Measurements from ENCODE around the gene PPP1R2. TPM values are rescaled to one million over a fixed set of nuclear protein-coding genes. Genes with fewer than 3 reads are reported as not detected.
"Not testable (repeated sequence)": the region's sequence is repeated elsewhere in the genome, so short reads cannot be mapped to it uniquely, and the experiment has no call there.

Gene PPP1R2
- total RNA-seq, 1 experiment from 2014 or later, result 55.5 TPM

DNA sequence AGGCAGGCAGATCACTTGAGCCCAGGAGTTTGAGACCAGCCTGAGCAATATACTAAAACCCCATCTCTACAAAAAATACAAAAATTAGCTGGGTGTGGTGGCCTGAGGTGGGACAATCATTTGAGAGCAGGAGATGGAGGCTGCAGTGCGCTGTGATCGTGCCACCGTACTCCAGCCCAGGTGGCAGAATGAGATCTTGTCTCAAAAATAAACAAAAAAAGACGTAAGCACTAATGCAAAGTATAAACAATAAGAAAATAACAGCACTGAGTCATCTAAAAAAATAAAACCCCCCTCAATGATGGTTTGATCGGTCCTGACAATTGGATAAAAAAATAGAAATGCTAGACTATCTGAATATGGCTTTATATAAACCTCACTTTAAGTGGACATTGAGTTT, 3.6 kb downstream of the PPP1R2 start:
- DNase-seq (ENCODE audit: low read depth), result no peak

DNA sequence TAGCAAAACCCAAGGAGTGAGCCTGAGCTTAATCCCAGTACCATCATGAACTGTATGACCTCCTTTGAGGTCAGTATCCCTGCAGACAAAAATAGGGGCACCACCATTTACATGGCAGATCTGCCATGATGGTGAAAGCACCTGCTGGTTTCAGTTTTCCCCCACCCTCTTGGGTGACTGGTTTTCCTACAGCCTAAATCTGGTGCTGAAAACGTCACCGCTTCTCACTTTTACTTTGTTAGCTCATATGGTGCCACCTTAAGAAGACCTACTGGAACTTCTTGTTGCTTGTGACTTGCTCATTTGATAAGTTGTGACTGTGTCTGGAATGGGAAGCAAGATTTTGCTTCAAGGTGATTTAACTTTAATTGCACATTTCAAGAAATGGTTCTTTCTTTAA, 5.1 kb downstream of the PPP1R2 start:
- DNase-seq (ENCODE audit: low read depth), result no peak

DNA sequence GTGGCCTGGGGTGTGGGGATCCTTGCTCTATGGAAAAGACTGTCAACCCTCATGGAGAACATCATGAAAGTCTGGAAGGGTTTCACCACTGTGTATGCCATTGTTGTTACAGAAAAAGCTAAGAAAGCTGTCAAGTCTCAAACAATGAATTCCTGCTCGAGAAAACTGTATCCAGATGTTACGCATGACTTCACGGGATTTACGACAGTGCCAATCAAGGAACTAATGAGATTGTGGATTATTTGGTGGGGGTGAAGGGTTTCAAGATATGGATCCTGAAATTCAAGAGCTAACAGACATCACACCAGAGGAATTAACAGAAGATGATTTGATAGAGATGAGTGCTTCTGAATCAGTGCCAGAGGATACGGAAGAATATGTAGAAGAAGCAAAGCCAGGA, 7.8 kb downstream of the PPP1R2 start:
- no peak for DNase-seq (ENCODE audit: low read depth)

DNA sequence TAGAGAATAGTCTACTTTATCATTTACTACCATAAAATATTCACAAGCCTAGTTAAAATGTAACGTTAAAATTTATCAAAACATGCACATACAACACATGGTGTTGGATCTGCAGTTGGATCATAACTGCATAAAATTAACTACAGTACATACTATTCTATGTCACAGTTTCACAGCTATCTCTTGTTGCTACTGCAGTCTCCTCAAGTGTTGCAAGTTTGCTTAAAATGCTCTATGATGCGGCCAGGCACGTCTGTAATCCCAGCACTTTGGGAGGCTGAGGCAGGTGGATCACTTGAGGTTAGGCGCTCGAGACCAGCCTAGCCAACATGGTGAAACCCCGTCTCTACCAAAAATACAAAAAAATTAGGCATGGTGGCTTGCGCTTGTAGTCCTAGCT, 10.3 kb downstream of the PPP1R2 start:
- no peak for DNase-seq (ENCODE audit: low read depth)

DNA sequence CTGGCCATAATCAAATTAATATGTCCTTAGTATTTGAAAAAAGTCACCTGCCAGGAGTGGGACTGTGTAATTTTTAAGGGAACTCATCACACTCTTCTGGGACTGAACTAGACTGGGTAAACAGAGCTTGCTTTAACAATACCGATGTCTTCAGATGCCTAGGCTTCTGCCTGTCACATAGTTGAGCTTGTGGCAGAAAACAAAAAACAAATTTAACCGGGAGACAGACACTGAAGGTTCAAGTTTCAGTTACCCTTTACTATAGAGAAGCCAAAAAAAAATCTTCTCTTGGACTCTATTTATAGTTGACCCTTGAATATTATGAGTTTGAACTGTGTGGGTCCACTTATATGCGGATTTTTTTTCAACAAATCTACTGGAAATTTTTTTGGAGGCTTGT, 10.8 kb downstream of the PPP1R2 start:
- DNase-seq (ENCODE audit: low read depth), result no peak

DNA sequence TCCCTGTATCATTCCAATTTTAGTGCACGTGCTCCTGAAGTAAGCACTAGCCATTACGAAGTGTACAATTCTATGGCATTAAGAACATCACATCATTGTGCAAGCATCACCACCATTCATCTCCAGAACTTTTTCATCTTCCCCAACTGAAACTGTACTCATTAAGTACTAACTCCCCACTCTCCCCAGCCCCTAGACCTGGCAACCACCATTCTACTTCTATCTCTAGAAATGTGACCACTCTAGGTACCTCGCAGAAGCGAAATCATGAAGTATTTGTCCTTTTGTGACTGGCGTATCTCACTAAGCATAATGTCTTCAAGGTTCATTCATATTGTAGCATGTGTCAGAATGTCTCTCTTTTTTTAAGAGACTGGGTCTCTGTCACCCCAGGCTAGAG, 11.4 kb downstream of the PPP1R2 start:
- DNase-seq (ENCODE audit: low read depth), result no peak

DNA sequence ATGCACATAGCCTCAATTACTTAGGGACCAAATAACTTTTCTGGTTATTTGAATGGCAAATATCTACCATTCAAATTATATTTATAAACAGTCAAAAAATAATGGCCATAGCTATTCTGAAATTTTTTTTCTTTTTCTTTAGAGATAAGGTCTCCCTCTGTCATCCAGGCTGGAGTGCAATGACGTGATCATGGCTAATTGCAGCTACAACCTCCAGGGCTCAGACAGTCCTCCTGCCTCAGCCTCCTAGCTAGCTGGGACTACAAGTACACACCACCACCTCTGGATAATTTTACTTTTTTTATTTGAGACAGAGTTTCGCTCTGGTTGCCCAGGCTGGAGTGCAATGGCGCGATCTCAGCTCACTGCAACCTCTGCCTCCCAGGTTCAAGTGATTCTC, 16.6 kb downstream of the PPP1R2 start:
- DNase-seq (ENCODE audit: low read depth), result no peak

DNA sequence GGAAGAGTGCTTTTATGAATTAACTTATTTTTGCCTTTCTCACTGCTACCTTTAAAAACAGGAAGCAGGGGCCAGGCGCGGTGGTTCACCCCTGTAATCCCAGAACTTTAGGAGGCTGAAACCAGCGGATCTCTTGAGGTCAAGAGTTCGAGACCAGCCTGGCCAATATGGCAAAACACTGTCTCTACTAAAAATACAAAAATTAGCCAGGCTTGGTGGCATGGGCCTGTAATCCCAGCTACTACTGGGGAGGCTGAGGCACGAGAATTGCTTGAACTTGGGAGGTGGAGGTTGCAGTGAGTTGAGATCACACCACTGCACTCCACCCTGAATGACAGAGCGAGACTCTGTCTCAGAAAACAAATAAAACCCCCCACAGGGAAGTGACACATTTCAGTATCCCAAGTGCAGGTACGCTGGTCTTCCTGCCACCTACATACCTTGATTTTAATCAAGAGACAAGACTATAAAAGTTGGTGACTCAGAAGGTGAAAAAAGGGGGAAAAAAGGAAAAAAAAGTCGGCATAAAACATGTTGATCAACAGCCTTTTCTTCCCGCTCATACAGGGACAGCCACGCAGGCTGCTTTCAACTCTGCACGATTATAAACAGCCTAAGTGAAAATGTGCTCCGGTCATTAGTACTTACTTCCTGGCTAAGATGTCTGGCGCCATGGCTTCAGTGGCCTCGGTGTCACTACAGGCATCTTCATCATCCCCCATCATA, 18.8 kb downstream of the PPP1R2 start:
- DNase-seq (ENCODE audit: low read depth), result no peak

DNA sequence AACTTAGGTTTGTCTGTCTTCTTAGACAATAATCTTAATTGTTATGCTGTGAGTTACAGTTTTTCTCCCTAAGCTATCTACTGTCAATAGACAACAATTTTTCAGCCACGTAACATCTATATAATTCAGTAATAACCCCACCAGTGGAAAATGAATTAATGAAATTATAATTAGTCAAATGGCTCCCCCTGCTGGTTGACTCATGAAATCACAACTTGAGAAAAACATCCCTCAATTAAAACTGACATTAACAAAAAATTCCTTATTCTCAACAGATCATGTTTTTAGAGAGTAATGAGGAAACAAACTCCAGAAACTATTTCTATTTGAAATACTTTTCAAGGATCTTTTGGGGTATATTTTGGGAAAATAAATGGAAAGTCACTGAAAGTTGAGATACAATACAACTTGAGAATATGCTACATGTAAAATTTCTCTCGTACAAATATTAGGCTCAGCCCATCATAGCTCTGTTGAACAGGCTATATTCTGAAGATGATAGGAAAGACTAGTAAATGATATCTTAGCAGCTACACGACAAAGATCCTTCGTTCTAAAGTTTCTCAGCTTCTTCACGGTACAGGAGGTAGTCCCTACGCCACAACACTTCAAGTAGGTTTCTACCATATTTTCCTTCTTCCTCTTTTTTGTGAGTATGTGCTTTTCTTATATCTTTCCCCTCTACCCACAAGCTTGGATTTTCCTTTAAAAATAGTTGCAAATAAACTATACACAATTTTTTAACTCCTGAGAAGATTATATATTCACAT, 20.7 kb downstream of the PPP1R2 start:
- DNase-seq (ENCODE audit: low read depth), result peak; percentile 36

DNA sequence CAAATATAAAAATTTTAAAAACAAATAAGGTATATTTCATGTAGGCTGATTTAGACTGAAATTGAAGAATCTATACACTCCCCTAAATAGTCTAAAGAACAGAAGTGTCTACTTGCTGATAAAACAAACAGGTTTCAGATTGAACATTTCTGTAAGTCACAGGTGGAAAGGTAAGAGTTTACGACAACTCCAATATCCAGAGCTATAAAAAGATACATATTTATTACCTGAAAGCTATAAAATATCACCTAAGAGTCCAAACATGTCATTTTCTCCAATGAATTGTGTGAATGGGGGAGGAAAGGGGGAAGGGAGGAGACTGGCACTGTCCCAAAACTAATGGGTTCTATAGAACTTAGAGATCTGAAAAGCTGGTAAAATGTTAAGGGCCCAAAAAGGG, 26.1 kb downstream of the PPP1R2 start:
- DNase-seq (ENCODE audit: low read depth), result no peak

DNA sequence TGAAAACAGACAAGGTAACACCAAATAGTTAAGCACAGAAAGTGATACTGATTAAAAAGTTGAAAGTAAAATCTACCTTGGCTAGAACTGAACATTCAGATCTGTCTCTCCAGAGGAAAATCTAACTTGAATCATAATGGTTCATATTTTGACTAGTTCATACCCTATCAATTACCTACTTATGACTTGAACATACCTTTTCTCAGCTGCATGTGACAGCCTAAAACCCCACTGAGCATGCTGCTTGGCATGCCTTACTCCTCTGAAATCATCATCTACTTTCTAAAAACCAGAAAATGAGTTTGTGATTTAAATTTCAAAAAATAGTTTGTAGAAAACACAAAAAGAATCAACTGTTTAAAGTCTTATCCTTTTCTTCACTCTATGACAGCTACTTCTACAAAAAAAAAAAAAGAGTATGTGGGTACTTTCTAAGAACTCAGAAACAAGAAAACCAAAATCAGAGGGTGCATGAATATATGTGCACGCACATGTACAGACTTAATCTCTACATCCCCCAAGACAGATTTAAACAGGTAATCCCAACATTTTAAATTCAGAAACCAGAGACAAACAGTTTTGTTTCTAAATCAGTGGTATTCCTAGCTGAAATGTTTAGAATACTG, 28.4 kb downstream of the PPP1R2 start:
- DNase-seq (ENCODE audit: low read depth), result not testable (repeated sequence)

DNA sequence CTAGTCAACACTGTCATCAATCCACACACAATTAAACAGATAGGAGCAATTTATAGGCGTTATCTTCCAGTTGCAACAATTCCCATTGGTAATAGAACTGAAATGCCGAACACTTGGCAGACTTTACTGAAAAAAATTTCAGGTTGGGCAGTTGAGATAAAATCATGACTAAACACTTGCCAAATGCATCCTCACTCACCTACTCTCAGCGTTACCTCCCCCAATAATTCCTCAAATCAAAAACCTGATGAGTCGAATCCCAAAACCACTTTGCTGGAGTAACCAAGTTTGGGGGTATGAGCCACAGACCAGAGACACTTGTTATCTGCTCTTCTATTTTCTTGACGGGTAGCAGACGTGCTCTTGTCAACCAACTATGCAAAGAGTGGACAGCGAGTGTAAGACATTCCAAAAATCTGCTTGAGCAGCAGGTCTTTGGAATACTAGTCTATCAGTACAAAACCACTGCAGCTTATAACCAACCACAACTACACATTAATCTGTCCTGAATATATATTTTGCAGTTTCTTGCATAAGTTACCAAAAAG, 30.3 kb downstream of the PPP1R2 start:
- no peak for DNase-seq (ENCODE audit: low read depth)

DNA sequence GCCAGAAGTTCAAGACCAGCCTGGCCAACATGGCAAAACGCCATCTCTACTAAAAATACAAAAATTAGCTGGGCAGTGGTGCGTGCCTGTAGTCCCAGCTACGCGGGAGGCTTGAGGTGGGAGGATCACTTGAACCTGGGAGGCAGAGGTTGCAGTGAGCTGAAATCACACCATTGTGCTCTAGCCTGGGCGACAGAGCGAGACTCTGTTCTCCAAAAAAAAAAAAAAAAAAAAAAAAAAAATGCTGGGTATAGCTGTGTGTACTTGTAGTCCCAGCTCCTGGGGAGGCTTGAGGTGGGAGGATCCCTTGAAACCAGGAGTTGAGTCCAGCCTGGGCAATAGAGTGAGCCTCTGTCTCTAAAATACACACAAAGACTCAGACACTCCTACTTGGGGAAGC, 32.0 kb downstream of the PPP1R2 start:
- DNase-seq (ENCODE audit: low read depth), result no peak

DNA sequence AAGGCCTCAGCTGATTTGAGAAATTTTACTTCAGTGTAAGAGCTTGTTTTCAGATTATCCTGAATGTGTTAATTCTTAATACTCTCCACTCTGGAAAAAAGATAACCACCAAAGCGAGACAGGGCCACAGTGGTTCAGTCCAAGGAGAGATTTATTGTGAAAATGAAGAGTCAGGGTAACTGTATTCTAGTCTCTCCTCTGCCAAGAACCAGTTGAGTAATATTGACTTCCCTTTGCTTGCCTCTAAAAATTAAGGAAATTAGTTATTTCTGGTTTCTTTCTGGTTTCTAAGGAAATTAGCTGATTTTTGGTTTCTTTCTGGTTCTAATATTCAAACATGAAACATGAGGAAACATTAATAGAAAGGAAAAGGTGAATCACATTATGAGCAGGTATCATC, 34.9 kb downstream of the PPP1R2 start:
- DNase-seq (ENCODE audit: low read depth), result no peak

DNA sequence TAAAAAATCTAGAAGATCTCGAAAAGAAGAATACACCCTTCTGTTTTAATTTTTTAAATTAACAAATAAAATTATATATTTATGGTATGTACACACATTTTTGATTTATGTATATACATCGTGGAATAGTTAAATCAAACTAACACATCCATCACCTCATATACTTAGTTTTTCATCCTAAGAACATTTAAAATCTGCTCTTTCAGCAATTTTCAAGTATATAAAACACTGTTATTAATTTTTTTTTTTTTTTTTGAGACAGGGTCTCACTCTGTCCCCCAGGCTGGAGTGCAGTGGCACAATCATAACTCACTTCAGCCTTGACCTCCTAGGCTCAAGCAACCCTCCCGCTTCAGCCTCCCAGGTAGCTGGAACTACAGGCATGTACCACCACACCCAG, 67.5 kb downstream of the PPP1R2 start:
- DNase-seq (ENCODE audit: low read depth), result no peak

DNA sequence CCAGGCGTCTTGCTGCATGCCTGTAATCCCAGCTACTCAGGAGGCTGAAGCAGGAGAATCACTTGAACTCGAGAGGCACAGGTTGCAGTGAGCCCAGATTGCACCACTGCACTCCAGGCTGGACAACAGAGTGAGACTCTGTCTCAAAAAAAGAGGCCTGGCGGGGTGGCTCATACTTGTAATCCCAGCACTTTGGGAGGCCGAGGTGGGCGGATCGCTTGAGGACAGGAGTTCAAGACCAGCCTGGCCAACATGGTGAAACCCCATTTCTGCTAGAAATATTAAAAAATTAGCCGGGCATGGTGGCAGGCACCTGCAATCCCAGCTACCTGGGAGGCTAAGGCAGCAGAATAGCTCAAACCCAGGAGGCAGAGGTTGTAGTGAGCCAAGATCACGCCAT, 68.0 kb downstream of the PPP1R2 start:
- DNase-seq (ENCODE audit: low read depth), result not testable (repeated sequence)

DNA sequence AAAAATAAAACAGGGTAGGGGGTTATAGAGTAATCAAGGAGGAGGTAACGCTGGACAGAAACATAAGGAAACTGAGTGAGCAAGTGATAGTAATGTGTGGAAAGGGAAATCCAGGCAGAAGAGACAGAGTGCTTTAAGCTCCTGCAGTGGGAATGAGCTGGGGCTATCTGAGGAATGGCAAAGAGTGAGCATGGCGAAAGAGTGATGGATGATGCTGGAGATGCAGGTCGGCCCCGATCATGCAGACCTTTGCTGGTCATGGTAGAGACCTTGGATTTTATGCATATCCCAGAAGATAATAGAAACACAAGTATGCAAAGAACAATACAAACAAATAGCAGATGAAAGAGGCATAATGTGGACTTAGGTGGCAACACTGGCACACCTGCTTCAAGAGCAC, 74.3 kb downstream of the PPP1R2 start:
- no peak for DNase-seq (ENCODE audit: low read depth)

DNA sequence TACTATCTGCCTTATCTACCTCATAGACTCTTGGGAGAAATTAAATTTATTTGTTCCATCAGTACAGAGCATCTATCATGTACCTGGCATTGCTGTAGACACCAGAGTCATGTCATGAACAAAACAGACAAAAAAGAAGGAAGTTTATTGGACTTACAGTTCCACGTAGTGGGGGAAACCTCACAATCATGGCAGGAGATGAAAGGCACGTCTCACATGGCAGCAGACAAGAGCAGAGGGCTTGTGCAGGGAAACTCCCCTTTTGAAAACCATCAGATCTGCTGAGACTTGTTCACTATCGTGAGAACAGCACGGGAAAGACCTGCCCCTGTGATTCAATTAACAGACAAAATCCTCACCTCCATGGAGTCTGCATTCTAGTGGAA, 74.7 kb downstream of the PPP1R2 start:
- DNase-seq (ENCODE audit: low read depth), result no peak

DNA sequence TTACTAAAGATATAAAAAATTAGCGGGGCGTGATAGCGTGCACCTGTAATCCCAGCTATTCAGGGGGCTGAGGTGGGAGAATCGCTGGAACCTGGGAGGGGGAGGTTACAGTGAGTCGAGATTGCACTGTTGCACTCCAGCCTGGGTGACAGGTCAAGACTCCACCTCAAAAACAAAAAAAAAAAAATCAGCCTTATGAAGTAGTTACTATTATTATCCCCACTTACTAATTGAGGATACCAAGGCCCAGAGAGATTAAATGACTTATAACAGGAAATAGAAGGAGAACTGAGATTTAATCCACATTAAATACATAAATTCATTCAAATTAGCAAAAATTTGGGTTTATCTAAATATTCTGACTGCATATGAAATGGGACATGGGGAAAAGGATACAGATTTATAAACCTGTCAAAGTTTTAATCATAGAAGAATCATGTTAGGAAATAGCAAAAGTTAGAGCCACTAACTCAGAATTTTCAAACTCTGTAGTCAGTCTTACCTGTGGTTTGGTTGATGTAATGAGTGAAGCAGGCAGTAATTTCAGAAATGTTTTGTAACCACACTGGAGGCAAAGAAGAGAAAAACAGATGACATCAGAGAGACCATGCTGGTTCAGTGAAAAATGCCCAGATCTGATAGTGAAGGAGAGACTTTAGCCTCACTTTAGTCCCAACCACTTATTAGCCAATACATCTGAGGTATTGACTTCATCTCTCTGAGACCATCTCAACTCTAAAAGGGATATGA, 75.3 kb downstream of the PPP1R2 start:
- peak; percentile 27 for DNase-seq (ENCODE audit: low read depth)

DNA sequence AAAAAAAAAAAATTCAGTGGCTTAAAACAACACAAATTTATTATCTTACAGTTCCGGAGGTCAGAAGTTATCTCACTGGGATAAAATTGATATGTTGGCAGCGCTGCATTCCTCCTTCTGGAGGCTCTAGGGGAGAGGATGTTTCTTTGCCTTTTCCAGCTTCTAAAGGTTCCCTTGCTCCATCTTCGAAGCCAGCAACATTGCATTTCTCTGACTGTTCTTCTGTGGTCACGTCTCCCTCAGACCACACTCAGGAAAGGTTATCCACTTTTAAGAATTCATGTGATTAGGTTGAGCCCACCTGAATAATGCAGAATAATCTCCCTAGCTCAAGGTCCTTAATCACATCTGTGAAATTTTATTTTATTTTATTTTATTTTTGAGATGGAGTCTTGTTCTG, 76.9 kb downstream of the PPP1R2 start:
- no peak for DNase-seq (ENCODE audit: low read depth)

All from RPMI7951 (cell line).